ENCODE data around the gene OIT3. TPM values are rescaled to one million over a fixed set of nuclear protein-coding genes. Genes with fewer than 3 reads are reported as not detected.

Gene OIT3
- total RNA-seq, 4 donors from 2014 or later: not detected

- no peak for ATAC-seq (ENCODE audit: low FRiP score)
- no peak for TF ChIP-seq CTCF (IDR thresholded peaks at IDR 0.05)
These were observed 37.7 kb upstream of the OIT3 start for GRCh38 chr10:72855790-72856189.

DNA sequence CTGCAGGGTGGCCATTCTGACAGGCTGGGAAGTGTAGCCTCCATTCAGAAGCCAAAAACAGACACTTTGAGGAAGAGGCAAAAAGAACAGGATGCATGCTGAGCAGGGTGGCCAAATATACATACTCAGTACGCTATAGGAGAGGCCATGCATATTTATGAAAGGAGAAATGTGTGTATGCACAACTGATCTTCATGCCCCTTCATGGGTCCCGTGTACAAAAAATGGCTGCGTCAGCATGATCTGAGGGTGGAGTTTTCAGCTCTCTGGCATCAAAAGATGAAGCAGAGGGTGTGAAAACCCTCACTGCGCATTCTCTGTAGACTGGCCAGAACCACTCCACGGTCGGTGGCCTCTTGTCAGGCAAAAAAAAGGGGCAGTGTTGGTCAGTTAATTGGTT is 35.5 kb upstream of the OIT3 start:
- ATAC-seq (ENCODE audit: low FRiP score) (no peak), DNase-seq (ENCODE audit: low spot score) (no peak)
- no peak for TF ChIP-seq CTCF (IDR thresholded peaks at IDR 0.05)

More at GRCh38 chr10:72855790-72856189, 37.7 kb upstream of the OIT3 start:
- no peak for DNase-seq (ENCODE audit: low spot score)

DNA sequence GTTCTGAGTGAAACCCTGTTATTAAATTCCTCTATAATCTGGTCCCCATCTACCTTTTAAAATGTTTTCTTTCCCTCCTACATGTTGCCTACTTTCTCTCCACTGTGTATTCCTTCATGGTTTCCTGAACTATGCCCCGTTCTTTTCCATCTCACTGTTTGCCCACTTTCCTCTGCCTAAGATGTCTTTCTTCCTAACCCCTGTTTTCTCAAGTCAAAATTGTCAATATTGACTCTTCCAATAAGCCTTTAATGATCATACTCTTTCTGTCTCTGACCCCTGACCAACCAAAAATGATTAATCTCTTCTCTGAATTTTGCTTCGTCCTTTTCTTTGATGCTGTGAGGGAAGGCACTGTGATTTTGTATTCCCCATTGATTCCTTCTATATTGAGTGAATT is 30.6 kb upstream of the OIT3 start:
- DNase-seq (ENCODE audit: low spot score) (no peak), ATAC-seq (ENCODE audit: low FRiP score) (no peak)
- no peak for TF ChIP-seq CTCF (IDR thresholded peaks at IDR 0.05)

GRCh38 chr10:72875250-72876055 is 18.1 kb upstream of the OIT3 start:
- no peak for DNase-seq (ENCODE audit: low spot score)
- no peak for ATAC-seq (ENCODE audit: low FRiP score)

DNA sequence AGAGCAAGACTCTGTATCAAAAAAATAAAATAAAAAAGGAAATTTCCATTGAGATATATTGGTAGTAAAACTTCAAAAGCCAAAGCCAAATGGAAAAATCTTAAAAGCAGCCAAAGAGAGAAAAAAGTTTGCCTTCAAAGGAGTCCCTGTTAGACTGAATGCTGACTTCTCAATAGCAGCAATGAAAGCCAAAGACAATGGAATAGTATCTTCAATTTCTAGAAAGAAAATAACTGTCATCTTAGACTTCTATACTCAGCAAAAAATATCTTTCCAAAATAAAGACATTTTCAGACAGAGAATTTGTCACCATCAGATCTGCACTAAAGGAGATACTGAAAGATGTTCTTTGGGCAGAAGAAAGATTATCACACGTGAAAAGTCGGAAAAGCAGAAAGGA is 14.3 kb upstream of the OIT3 start:
- TF ChIP-seq CTCF (IDR thresholded peaks at IDR 0.05): no peak
- DNase-seq (ENCODE audit: low spot score) (no peak), ATAC-seq (ENCODE audit: low FRiP score) (no peak)

More at GRCh38 chr10:72875250-72876055, 18.1 kb upstream of the OIT3 start:
- TF ChIP-seq CTCF (IDR thresholded peaks at IDR 0.05): no peak

GRCh38 chr10:72881291-72881690 is 12.2 kb upstream of the OIT3 start:
- DNase-seq (ENCODE audit: low spot score) (no peak), ATAC-seq (ENCODE audit: low FRiP score) (no peak)
- TF ChIP-seq CTCF (IDR thresholded peaks at IDR 0.05): no peak

GRCh38 chr10:72883861-72884260 is 9.7 kb upstream of the OIT3 start:
- no peak for TF ChIP-seq CTCF (IDR thresholded peaks at IDR 0.05)
- DNase-seq (ENCODE audit: low spot score): no peak
- no peak for ATAC-seq (ENCODE audit: low FRiP score)

Data from omental fat pad (tissue), 4 donors.